Measurements from ENCODE around the gene PLPPR1. TPM values are rescaled to one million over a fixed set of nuclear protein-coding genes. Genes with fewer than 3 reads are reported as not detected.
"Not testable (repeated sequence)": the region's sequence is repeated elsewhere in the genome, so short reads cannot be mapped to it uniquely, and the experiment has no call there.

PLPPR1 gene
- total RNA-seq, 1 donor from 2014 or later, result not detected

DNA sequence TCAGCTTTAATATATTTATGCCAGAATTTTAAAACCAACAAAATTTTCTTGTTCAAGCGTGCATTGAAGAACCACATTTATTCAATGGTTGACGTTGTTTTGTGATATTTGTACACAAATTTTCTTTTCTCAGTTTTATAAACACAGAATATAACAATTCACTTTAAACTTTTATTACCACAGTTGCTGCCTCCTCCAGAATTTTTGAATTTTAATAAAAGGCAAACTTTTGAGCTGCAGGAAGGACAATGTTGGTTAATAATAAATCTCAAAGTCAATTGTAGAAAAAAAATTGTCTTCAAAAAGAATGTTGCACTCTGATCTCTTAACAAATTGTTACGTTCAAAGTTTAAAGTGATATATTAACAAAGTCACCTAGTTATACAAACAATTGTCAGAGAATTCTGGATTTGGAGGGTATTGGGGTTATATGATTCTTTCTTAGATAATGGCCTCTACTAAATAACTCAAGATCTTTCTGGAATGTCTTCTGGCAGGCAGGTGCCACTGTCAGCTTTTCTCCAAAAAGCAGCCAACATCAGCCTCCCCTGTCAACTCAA, 295.8 kb downstream of the PLPPR1 start:
- DNase-seq (ENCODE audit: extremely low spot score, unreplicated experiment), result no peak
- Mint-ChIP-seq H3K27me3 (ENCODE audit: unreplicated experiment) (peaks cover 8% of the 10 kb centered on the region), H3K36me3 (ENCODE audit: unreplicated experiment) (no peaks in the 10 kb centered on the region), H3K4me3 (ENCODE audit: unreplicated experiment) (no peak overlapping the region), H3K4me1 (ENCODE audit: unreplicated experiment) (no peaks in the 10 kb centered on the region), H3K27ac (ENCODE audit: unreplicated experiment) (no peak overlapping the region), H3K9me3 (ENCODE audit: unreplicated experiment) (no peaks in the 10 kb centered on the region)
- TF ChIP-seq, protein P1, sequence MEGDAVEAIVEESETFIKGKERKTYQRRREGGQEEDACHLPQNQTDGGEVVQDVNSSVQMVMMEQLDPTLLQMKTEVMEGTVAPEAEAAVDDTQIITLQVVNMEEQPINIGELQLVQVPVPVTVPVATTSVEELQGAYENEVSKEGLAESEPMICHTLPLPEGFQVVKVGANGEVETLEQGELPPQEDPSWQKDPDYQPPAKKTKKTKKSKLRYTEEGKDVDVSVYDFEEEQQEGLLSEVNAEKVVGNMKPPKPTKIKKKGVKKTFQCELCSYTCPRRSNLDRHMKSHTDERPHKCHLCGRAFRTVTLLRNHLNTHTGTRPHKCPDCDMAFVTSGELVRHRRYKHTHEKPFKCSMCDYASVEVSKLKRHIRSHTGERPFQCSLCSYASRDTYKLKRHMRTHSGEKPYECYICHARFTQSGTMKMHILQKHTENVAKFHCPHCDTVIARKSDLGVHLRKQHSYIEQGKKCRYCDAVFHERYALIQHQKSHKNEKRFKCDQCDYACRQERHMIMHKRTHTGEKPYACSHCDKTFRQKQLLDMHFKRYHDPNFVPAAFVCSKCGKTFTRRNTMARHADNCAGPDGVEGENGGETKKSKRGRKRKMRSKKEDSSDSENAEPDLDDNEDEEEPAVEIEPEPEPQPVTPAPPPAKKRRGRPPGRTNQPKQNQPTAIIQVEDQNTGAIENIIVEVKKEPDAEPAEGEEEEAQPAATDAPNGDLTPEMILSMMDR (IDR thresholded peaks at IDR 0.05), result no peak

- Mint-ChIP-seq H3K27ac (ENCODE audit: unreplicated experiment) (no peak overlapping the region), H3K4me1 (ENCODE audit: unreplicated experiment) (no peaks in the 10 kb centered on the region), H3K36me3 (ENCODE audit: unreplicated experiment) (no peaks in the 10 kb centered on the region), H3K27me3 (ENCODE audit: unreplicated experiment) (peaks cover 8% of the 10 kb centered on the region), H3K9me3 (ENCODE audit: unreplicated experiment) (no peaks in the 10 kb centered on the region), H3K4me3 (ENCODE audit: unreplicated experiment) (no peak overlapping the region)
- TF ChIP-seq, protein P1 (IDR thresholded peaks at IDR 0.05), result no peak
- no peak for DNase-seq (ENCODE audit: extremely low spot score, unreplicated experiment)
Observed at GRCh38 chr9:101325053-101325452, 296.5 kb downstream of the PLPPR1 start.

DNA sequence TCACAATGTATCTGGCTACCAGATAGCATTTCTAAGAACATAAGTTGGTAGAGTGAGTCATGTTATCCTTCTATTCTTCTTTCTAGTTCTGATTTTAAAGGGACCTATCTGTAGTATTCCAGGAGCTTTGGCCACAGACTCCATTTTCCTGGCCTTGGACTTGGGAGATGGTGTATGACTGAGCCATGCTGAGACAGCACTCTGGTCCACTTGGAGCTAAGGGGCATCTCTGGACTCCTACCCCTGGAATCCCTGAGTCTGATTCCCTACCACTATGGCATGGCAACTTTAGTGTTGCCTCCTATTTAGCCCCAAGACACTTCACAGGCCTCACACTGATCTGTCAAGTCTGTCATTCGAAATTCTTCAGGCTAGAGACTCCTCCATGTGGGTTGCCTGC, 297.5 kb downstream of the PLPPR1 start:
- H3K9me3 Mint-ChIP-seq (ENCODE audit: unreplicated experiment), result no peaks in the 10 kb centered on the region
- H3K27ac Mint-ChIP-seq (ENCODE audit: unreplicated experiment), result no peak overlapping the region
- H3K36me3 Mint-ChIP-seq (ENCODE audit: unreplicated experiment), result no peaks in the 10 kb centered on the region

DNA sequence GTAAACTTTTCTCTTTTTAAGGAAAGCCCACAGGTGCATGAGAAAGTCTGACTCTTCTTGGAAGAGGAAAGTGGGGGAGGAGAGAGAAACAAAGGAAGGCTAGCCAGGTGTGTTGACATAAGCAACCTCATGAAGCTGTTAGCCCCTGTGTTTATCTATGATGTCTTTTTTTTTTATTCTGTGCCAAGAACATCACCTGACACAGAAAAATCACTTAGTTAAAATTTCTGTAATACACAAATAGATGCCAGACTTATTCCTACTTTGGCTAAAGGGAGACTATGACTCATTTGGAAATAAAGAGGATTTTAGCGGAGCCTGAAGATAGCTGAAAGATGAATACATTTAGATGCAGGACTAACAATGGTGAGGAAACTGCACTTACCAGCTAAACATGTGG, 298.0 kb downstream of the PLPPR1 start:
- H3K36me3 Mint-ChIP-seq (ENCODE audit: unreplicated experiment), result no peaks in the 10 kb centered on the region

More for the DNA sequence above, 297.5 kb downstream of the PLPPR1 start:
- no peak for DNase-seq (ENCODE audit: extremely low spot score, unreplicated experiment)
- peaks cover 13% of the 10 kb centered on the region for H3K27me3 Mint-ChIP-seq (ENCODE audit: unreplicated experiment)
- TF ChIP-seq, protein P1 (IDR thresholded peaks at IDR 0.05), result no peak
- H3K4me3 Mint-ChIP-seq (ENCODE audit: unreplicated experiment), result no peak overlapping the region
- H3K4me1 Mint-ChIP-seq (ENCODE audit: unreplicated experiment), result no peaks in the 10 kb centered on the region

DNA sequence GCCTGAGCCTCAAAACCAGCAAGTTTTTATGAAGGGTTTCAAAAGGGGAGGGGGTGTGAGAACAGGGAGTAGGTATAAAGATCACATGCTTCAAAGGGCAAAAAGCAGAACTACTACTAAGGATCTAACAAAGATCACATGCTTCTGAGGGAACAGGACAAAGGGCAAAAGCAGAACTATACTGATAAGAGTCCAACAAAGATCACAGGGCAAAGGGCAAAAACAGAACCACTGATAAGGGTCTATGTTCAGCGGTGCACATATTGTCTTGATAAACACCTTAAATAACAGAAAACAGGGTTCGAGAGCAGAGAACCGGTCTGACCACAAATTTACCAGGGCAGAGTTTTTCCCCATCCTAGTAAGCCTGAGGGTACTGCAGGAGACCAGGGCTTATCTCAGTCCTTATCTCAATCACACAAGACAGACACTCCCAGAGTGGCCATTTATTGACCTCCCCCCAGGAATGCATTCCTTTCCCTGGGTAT, 298.9 kb downstream of the PLPPR1 start:
- H3K36me3 Mint-ChIP-seq (ENCODE audit: unreplicated experiment); H3K4me3 Mint-ChIP-seq (ENCODE audit: unreplicated experiment); H3K4me1 Mint-ChIP-seq (ENCODE audit: unreplicated experiment); H3K27ac Mint-ChIP-seq (ENCODE audit: unreplicated experiment); H3K9me3 Mint-ChIP-seq (ENCODE audit: unreplicated experiment); DNase-seq (ENCODE audit: extremely low spot score, unreplicated experiment): not testable (repeated sequence)
- H3K27me3 Mint-ChIP-seq (ENCODE audit: unreplicated experiment), result peaks cover 16% of the 10 kb centered on the region

More for the DNA sequence above, 298.0 kb downstream of the PLPPR1 start:
- TF ChIP-seq, protein P1 (IDR thresholded peaks at IDR 0.05), result no peak
- H3K9me3 Mint-ChIP-seq (ENCODE audit: unreplicated experiment), result no peaks in the 10 kb centered on the region
- H3K27me3 Mint-ChIP-seq (ENCODE audit: unreplicated experiment), result peaks cover 11% of the 10 kb centered on the region
- DNase-seq (ENCODE audit: extremely low spot score, unreplicated experiment), result no peak
- H3K27ac Mint-ChIP-seq (ENCODE audit: unreplicated experiment), result no peak overlapping the region
- no peaks in the 10 kb centered on the region for H3K4me1 Mint-ChIP-seq (ENCODE audit: unreplicated experiment)
- no peak overlapping the region for H3K4me3 Mint-ChIP-seq (ENCODE audit: unreplicated experiment)
